HT-29 (cell line): Measurements from ENCODE around the gene SND1. TPM values are rescaled to one million over a fixed set of nuclear protein-coding genes. Genes with fewer than 3 reads are reported as not detected.

Source experiments
- DNase-seq: peaks from one replicate; pipeline ENCODE4 v3.0.0-alpha.2; 2015; ENCODE audit warnings: low spot score
- total RNA-seq: library from RNA; depleted of rRNA; stranded (reverse); fragments of >200 nt; shearing (Covaris generic); gene quantifications from 2 replicates; pipeline ENCODE4 v1.2.3, GENCODE V29; 2014

SND1 gene
- total RNA-seq, 1 experiment from 2014 or later: 178 TPM

GRCh38 chr7:127995156-127995880, 343.3 kb downstream of the SND1 start:
- no peak for DNase-seq

GRCh38 chr7:127995881-127996215, 343.9 kb downstream of the SND1 start:
- DNase-seq: no peak

- no peak for DNase-seq
Measured at GRCh38 chr7:127996253-127997071, 344.5 kb downstream of the SND1 start.

DNA sequence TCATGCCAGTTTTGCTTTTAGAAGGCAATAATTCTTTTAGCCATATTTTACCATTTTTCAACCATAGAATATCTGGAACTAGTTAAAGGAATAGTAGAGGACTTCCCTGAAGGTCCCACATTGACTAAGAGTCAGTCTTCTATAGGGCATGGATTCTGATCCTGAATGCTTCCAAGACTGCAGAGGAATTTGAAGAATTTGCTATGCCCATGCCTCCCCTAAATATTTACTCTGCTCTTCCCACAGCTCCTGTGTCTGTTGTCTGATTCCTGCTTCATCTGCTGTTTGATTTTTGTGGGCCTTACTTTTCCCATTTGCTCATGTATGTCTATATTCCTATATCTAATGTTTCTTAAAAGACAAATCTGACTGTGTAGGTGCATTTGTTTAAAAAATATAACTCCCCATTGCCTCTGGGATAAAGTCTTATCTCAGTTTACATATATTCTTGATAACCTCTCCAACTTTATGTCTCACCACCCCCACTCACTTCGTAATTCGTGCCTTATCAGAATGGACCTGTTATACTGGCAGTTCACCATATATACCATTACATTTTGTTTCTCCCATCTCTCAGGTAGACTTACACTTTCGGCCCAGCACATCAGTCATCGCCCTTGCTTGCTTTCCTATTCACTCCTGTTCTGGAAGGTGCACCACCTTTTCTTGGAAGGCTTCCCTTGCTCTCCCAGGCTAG, 345.4 kb downstream of the SND1 start:
- DNase-seq: no peak

DNA sequence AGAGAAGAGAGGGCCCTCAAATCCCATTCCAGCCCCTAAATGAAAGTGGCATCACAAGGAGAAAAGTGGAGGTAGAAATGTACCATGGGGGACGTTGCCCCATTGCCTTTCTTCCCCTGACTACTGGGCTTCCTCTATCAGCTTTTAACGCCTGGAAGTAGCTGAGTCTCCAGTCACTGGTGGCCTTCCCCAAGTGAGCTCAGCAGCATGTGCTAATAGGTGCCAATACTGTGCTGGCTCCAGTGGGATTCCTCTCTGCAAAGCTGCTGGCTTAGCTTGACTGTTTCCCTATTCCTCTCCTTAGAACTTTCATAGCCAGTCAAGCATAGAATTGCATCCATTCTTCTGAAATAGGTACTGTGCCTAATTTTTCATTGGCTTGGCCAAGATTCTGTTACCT, 346.7 kb downstream of the SND1 start:
- DNase-seq: no peak

GRCh38 chr7:128000048-128000447, 348.1 kb downstream of the SND1 start:
- DNase-seq: no peak

DNA sequence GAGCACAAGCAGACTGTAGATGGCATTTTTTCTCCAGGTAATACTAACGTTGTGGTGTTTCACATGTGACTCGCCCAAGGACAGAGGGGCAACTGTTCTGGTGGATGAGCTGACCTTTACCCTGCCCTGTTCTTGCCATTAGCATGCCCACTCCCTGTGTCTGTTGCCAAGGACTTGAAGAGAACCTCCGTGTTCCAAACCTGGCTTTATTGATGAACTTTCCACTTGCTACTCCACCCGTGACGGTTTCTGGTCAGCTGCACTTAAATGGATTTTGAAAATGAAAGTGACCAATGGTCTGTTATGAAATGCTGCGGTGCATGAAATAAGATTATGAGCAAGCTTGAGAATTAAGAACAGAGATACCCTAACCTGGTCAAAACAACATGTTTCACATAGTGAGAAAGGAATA, 348.9 kb downstream of the SND1 start:
- DNase-seq: no peak

DNA sequence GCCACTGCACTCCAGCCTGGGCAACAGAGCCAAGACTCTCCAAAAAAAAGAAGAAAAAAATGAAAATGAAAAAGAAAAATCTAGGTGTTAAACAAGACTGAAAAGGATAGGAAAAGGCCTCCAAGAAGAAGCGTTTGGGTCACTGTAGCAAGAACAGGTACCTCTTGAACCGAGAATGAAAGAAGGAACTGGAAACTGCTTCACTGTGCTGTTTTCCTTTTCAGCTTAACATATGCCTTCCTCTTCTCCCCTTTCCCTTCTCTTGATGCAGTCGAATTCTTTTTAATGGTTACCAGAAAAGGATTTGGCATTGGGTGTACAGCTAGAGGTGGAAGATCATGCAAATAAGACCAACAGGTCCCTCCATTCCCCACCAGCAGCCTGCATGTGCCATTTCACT, 351.2 kb downstream of the SND1 start:
- no peak for DNase-seq

GRCh38 chr7:128003787-128004186, 351.8 kb downstream of the SND1 start:
- DNase-seq: no peak

GRCh38 chr7:128004623-128005022, 352.6 kb downstream of the SND1 start:
- DNase-seq: no peak

- no peak for DNase-seq
Measured at GRCh38 chr7:128005117-128005516, 353.1 kb downstream of the SND1 start.

DNA sequence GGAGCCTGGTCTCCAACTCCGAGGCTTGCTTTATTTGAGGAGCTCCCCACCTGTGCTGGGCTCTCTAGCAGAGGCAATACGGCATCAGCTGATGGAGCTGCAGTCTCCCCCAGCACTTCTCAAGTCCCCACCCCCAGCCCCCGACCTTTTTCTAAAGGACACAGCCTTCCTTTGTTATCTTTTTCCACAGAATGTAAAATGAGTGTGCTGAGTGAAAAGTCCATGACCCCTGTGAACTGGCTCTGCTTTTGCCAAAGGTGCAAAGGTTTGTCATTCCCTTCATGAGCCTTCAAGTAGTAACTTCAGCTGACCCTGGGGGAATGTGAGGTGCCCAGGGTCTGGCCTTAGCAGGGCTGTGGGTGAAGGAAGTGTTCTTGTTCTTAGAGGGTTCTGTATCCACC, 353.8 kb downstream of the SND1 start:
- no peak for DNase-seq

- no peak for DNase-seq
Measured at GRCh38 chr7:128006550-128007302, 354.7 kb downstream of the SND1 start.

DNA sequence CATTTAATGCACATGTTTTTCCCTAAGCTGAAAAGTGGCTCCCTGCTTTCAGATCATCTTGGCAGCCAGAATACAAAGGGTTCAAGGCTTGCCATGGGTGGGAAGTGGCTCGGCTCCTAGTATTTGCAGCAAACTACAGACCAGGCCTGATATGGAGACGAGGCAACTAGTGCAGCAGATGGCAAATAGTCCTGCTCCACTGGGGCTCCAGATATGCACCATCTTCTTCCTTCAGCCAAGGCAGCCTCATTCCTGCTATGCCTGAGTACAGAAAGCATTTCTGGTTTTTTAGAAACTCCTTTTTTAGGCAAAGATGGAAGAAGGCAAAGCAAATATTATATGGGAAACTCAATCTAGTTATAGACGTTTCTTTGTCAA, 355.3 kb downstream of the SND1 start:
- DNase-seq: no peak

DNA sequence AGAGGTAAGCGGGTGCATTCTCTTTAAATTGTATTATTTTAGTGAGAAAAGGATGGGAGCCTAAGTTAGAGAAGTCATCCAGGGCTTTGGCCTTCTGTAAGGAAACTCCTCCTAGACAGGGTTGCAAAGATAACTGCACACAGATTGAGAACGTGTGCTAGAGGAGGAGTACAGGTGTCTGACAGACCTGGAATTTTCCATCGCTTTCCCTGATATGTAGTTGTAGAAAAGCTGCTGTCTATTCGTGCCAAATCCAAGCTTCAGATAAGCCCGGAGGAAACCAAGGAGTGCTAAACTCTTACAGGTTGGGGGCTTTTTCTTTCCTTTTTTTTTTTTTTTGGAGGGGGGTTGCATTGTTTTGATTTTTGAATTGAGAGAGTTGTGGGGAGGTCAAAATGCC, 356.1 kb downstream of the SND1 start:
- no peak for DNase-seq

GRCh38 chr7:128008744-128009143, 356.8 kb downstream of the SND1 start:
- DNase-seq: no peak

GRCh38 chr7:128010391-128011127, 358.6 kb downstream of the SND1 start:
- peak; percentile 19 for DNase-seq

DNA sequence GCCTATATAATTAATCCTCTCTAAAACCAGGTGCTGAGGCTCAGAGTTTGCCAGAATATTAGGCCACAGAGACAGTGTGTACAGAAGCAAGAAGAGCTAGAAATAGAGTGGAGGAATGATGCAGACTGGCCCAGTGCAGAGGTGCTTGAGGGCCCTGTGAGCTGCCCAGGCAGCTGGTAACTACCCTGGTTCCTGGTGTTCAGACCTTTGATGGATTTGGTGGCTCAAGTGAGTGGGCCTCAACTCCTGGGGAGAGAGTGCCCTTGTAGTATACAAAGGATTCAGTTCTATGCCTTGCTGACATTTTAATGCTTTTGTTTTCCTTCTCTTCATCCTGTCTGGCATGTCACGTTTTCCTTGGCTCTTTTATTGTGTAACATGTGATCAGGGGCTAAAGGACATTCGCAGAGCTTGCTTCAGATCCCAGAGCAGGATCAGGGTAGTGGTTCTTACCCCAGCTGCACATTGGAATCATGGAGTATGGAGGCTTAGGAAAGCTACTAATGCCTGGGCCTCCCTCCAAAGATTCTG, 359.2 kb downstream of the SND1 start:
- DNase-seq: no peak

- DNase-seq: no peak
Measured at GRCh38 chr7:128014811-128015210, 362.8 kb downstream of the SND1 start.

- no peak for DNase-seq
Measured at GRCh38 chr7:128017460-128017859, 365.5 kb downstream of the SND1 start.
